Muscle of arm (tissue), 12 donors: ENCODE measurements around the gene PROM2. TPM values are rescaled to one million over a fixed set of nuclear protein-coding genes. Genes with fewer than 3 reads are reported as not detected.
"Not testable (repeated sequence)": the region's sequence is repeated elsewhere in the genome, so short reads cannot be mapped to it uniquely, and the experiment has no call there.

ENCODE experiments used
- DNase-seq: peaks from one replicate; pipeline ENCODE4 v3.0.0-alpha.2; 2013
- polyA plus RNA-seq, 12 donors: library from polyadenylated mRNA; unstranded; fragments of 120-200 nt; gene quantifications; one replicate each; pipeline ENCODE4 v1.2.1, GENCODE V29; 2013; ENCODE audit not compliant: insufficient read length in 12 of 12

The PROM2 gene
- polyA plus RNA-seq, 12 donors = 0.41 to 15.6 (median 1.1) TPM; not detected in 2

GRCh38 chr2:95268211-95269035 is 5.8 kb upstream of the PROM2 start:
- no peak for DNase-seq

GRCh38 chr2:95269036-95269680 is 5.1 kb upstream of the PROM2 start:
- no peak for DNase-seq

GRCh38 chr2:95269745-95270144 is 4.5 kb upstream of the PROM2 start:
- not testable (repeated sequence) for DNase-seq

DNA sequence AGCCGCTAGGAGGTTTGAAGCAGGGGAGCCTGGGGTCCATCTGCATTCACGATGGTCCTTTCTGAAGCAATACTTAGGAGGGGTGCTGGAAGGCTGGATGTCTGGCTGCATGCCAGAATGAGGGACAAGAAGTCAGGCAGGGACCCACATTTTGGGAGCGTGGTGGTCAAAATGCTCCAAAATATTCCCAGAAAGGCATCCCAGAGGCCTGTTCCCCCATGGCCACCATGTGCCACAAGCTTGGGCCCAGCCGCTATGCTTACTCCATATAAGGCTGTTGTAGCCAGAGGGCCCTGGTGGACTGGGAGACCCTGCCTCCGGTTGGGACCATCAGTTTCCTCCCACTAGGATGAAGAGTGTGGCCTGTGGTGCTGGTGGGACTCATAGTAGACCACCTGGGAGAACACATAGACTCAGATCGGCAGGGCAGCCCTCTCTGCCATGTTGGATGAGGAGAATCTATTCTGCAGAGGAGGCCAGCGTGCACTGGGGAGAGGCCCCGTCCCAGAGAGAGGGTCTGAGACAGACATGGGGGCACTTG is 3.6 kb upstream of the PROM2 start:
- no peak for DNase-seq

GRCh38 chr2:95271381-95271971 is 2.8 kb upstream of the PROM2 start:
- no peak for DNase-seq

GRCh38 chr2:95272299-95272751 is 1.9 kb upstream of the PROM2 start:
- DNase-seq = no peak

GRCh38 chr2:95272781-95273180 is 1.5 kb upstream of the PROM2 start:
- DNase-seq = no peak

- DNase-seq = no peak
Measured at GRCh38 chr2:95273566-95274290, 521 bp upstream of the PROM2 start.

GRCh38 chr2:95275151-95275515 is 884 bp downstream of the PROM2 start:
- DNase-seq = no peak

DNA sequence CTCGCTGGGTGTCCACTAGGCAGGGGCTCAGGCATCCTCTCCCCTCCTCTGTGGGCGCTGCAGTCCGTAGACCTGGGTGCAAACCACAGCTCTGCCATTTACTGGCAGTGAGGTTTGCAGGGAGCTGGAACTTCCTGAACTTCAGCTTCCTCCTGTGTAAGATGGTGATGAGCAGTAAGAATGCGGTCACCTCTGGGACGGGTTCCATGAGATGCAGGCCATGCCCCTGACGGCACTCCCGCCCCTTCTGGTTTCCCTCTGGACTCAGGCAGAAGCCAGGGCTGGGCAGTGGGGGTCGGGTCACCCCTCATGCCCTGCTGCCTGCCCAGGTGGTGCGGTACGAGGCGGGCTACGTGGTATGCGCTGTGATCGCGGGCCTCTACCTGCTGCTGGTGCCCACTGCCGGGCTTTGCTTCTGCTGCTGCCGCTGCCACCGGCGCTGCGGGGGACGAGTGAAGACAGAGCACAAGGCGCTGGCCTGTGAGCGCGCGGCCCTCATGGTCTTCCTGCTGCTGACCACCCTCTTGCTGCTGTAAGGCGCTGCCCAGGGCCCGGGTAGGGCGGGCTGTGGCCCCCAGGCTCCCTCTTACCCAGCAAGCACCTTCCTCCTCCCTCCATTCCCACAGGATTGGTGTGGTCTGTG is 1.5 kb downstream of the PROM2 start:
- DNase-seq = no peak

DNA sequence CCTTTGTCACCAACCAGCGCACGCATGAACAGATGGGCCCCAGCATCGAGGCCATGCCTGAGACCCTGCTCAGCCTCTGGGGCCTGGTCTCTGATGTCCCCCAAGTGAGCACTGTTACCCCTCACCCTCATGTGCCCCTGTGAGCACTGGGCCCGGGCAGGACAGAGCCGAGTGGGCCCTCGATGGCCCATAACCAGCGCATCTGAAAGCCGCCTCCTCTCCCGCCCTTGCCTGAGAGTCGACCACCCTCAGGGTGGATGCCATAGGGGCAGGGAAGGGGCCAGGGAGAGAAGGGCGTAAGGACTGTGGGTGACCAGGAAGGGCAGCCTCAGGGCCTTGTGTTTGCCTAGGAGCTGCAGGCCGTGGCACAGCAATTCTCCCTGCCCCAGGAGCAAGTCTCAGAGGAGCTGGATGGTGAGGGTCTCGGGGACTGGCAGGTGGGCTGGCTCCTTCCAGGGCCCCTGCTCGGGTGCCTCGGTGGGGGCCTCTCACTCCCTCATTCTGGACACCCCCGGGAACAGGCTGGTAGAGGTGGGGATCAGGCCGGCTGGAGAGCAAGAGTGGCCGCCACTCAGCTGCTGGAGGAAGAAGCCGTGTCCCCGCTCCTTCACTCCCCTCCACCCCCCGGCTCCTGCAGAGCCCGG is 2.1 kb downstream of the PROM2 start:
- no peak for DNase-seq

GRCh38 chr2:95276888-95277245 is 2.6 kb downstream of the PROM2 start:
- DNase-seq = no peak

GRCh38 chr2:95277246-95277906 is 3.1 kb downstream of the PROM2 start:
- DNase-seq = no peak

DNA sequence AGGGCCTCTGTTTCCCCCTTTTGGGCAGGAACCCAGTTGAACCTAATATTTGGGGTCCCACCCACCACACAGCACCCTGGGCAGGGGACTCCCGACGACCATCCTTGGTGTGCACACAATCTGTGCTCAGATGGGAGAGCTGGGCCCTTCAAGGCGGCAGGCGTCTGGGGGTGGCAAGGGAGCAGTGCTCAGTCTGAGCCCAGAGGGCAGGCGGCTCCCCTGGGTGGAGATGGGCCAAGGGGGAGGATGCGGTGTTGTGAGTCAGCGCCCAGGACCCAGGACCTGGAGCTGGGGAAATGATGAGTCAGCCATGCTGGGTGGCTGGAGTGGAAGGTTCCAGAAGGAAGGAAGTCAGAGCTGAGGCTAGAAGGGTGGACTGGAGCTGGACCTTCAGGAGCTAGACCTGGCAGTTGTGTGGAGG is 3.8 kb downstream of the PROM2 start:
- no peak for DNase-seq

GRCh38 chr2:95278637-95279225 is 4.5 kb downstream of the PROM2 start:
- no peak for DNase-seq

DNA sequence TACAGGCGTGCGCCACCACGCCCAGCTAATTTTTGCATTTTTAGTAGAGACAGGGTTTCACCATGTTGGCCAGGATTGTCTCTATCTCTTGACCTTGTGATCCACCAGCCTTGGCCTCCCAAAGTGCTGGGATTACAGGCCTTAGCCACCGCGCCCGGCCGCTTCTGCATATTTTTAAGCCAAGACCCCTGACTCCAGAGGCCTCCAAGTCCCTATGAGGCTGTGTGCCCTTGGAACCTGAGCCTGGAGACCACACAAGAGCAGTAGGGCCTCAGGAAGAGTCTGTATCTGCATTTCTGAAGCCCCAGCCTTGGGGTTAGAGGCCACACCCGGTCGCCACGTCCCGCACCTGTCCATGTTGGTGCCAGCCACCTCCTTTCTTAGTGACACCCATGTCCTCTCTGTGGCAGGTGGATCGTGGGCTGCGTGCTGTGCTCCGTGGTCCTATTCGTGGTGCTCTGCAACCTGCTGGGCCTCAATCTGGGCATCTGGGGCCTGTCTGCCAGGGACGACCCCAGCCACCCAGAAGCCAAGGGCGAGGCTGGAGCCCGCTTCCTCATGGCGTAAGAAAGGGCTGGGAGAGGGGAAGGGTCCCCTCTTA is 5.3 kb downstream of the PROM2 start:
- no peak for DNase-seq

DNA sequence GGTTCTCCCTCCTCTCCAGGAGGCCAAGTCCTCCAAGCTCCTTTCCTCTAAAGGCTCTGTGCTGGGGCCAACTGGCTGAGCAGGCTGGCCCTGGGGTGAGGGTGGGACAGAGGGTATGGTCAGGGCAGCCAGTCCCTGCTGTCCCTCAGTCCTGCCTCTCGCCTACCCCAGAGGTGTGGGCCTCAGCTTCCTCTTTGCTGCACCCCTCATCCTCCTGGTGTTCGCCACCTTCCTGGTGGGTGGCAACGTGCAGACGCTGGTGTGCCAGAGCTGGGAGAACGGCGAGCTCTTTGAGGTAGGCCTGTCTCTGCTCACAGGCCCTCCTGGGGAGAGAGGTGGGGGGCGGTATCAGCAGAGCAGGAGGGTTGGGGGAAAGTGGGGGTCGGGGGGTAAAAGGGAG is 6.8 kb downstream of the PROM2 start:
- no peak for DNase-seq

DNA sequence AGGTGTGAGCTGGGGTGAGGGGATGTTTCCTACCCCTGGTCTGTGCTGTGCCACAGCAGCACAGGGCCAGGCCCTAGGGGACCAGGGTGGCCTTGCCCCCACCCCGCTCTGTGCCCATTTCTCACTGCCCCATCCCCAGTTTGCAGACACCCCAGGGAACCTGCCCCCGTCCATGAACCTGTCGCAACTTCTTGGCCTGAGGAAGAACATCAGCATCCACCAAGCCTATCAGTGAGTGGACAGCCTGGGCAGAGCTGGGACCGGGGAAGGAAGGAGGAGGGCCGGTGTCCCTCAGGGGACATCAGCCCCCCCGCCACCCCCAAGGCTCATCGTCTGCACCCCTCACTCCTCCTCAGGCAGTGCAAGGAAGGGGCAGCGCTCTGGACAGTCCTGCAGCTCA is 7.5 kb downstream of the PROM2 start:
- no peak for DNase-seq

DNA sequence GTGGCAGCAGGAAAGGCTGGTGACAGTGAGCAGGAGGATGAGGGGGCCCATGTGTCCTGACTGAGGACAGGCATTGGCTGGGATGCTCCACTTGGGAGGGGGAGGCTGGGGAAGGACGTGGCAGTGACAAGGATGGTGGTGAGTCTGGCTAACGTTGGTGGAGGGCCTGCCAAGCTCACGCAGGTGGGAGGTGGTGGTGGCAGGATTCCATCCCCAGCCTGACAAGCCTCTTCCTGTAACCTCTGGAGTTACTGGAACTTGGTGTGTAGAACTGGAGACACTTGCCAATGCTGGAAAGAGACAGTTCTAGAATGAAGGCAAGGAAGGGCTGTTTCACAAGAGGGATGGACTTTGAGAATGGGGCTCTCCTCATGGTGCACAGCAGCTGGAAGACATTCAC is 8.2 kb downstream of the PROM2 start:
- DNase-seq = no peak

- DNase-seq = no peak
Measured at GRCh38 chr2:95283562-95283961, 9.3 kb downstream of the PROM2 start.
